ENCODE data around the gene FCSK. TPM values are rescaled to one million over a fixed set of nuclear protein-coding genes. Genes with fewer than 3 reads are reported as not detected.

FCSK gene
- polyA plus RNA-seq, 1 experiment = 4.0 TPM

GRCh38 chr16:70455910-70456309 lies 1.5 kb downstream of the FCSK start:
- DNase-seq (ENCODE audit: low read depth, low spot score) = no peak
- Histone ChIP-seq H3K27me3 (ENCODE audit: control insufficient read depth, insufficient read depth, low read length) (no peaks in the 10 kb centered on the region), H3K27ac (ENCODE audit: low read depth, low read length) (no peak overlapping the region), H3K4me3 (ENCODE audit: low read depth, low read length) (no peak overlapping the region), H3K9me3 (ENCODE audit: control insufficient read depth, insufficient read depth, low read length) (no peaks in the 10 kb centered on the region; the same call in 1 of the 2 replicates)
- ChIA-PET POLR2A (interaction anchor here (0.7 to 1.0 kb wide), 2 partner anchors 13 to 74 kb away, joined by 3 read pairs; no protein-coding TSS in a partner anchor), CTCF (no interaction called here)
- TF ChIP-seq CTCF (IDR thresholded peaks at IDR 0.05; ENCODE audit: low read depth, low read length) = no peak

GRCh38 chr16:70457446-70458166 lies 3.2 kb downstream of the FCSK start:
- Histone ChIP-seq H3K4me3 (ENCODE audit: low read depth, low read length) (no peak overlapping the region), H3K9me3 (ENCODE audit: control insufficient read depth, insufficient read depth, low read length) (no peaks in the 10 kb centered on the region; the same call in 1 of the 2 replicates), H3K27me3 (ENCODE audit: control insufficient read depth, insufficient read depth, low read length) (no peaks in the 10 kb centered on the region), H3K27ac (ENCODE audit: low read depth, low read length) (no peak overlapping the region)
- no peak for TF ChIP-seq CTCF (IDR thresholded peaks at IDR 0.05; ENCODE audit: low read depth, low read length)
- ChIA-PET POLR2A (no interaction called here), CTCF (no interaction called here)
- DNase-seq (ENCODE audit: low read depth, low spot score) = no peak

GRCh38 chr16:70460737-70461261 lies 6.4 kb downstream of the FCSK start:
- Histone ChIP-seq H3K4me3 (ENCODE audit: low read depth, low read length) (no peak overlapping the region), H3K9me3 (ENCODE audit: control insufficient read depth, insufficient read depth, low read length) (no peaks in the 10 kb centered on the region), H3K27ac (ENCODE audit: low read depth, low read length) (peak overlapping the region; percentile 31), H3K27me3 (ENCODE audit: control insufficient read depth, insufficient read depth, low read length) (no peaks in the 10 kb centered on the region)
- ChIA-PET CTCF (interaction anchor here (0.6 kb wide), 1 partner anchor 193 kb away, joined by 3 read pairs; no protein-coding TSS in a partner anchor), POLR2A (interaction anchor here (0.6 to 1.3 kb wide), 2 partner anchors 33 to 81 kb away, joined by 3 read pairs; no protein-coding TSS in a partner anchor)
- DNase-seq (ENCODE audit: low read depth, low spot score) = no peak
- no peak for TF ChIP-seq CTCF (IDR thresholded peaks at IDR 0.05; ENCODE audit: low read depth, low read length)

- Histone ChIP-seq H3K27ac (ENCODE audit: low read depth, low read length) (no peak overlapping the region), H3K9me3 (ENCODE audit: control insufficient read depth, insufficient read depth, low read length) (no peaks in the 10 kb centered on the region), H3K27me3 (ENCODE audit: control insufficient read depth, insufficient read depth, low read length) (no peaks in the 10 kb centered on the region), H3K4me3 (ENCODE audit: low read depth, low read length) (no peak overlapping the region)
- CTCF ChIA-PET = no interaction called here
- TF ChIP-seq CTCF (IDR thresholded peaks at IDR 0.05; ENCODE audit: low read depth, low read length) = no peak
- POLR2A ChIA-PET = no interaction called here
- DNase-seq (ENCODE audit: low read depth, low spot score) = no peak
These were observed 8.8 kb downstream of the FCSK start for GRCh38 chr16:70463235-70463634.
